A549 (cell line): ENCODE results near the gene OR52L1. TPM values are rescaled to one million over a fixed set of nuclear protein-coding genes. Genes with fewer than 3 reads are reported as not detected.

Source experiments
- ATAC-seq, 2 experiments: fragments of 200-7000 bp in 1 of 2; fragments of >200 bp in 1 of 2; cut with Nextera tagmentation in 1 of 2; cut with Tn5 transposase in 1 of 2; 3 replicates each; pipeline versions ENCODE4 v1.8.0 to v1.9.1; 2018 to 2020; ENCODE audit warnings: mild to moderate bottlenecking in 1 of 2, moderate library complexity in 1 of 2
- CTCF ChIA-PET: fragments of 300-600 bp; sonication (Branson Sonifier 250); formaldehyde crosslinking; extraction: SDS; loops from one replicate; lab custom pipeline; 2021; ENCODE audit warnings: antibody characterized with exemption, inconsistent platforms; lab: Yijun Ruan, JAX
- POLR2A ChIA-PET: fragments of 350-600 bp; formaldehyde crosslinking; extraction: SDS; loops from one replicate; lab custom pipeline; 2021; ENCODE audit warnings: antibody characterized with exemption, inconsistent platforms; lab: Yijun Ruan, JAX
- DNase-seq, 2 experiments: peaks; one replicate each; pipeline versions ENCODE4 v3.0.0 to v3.0.0-alpha.2; 2011 to 2016; ENCODE audit warnings: low read depth in 1 of 2, low spot score in 1 of 2
- FAIRE-seq: peaks from 2 replicates; lab custom pipeline; 2011; peaks lifted over from hg19 to GRCh38; lab: Jason Lieb, UNC
- H3K27ac ChIP-seq, 2 experiments: fragments of >200 bp; sonication (Bioruptor Twin); formaldehyde crosslinking; 3 replicates each; pipeline ENCODE4 v1.5.1; 2016 to 2017
- H3K4me1 ChIP-seq: fragments of >200 bp; sonication (Bioruptor Twin); formaldehyde crosslinking; 3 replicates; pipeline ENCODE4 v1.6.1; 2016
- H3K4me2 ChIP-seq: fragments of >200 bp; sonication (Bioruptor Twin); formaldehyde crosslinking; 3 replicates; pipeline ENCODE4 v1.6.1; 2016
- H3K4me3 ChIP-seq: fragments of >200 bp; sonication (Bioruptor Twin); formaldehyde crosslinking; 3 replicates; pipeline ENCODE4 v1.5.1; 2016
- H3K9me3 ChIP-seq: fragments of >200 bp; sonication (Bioruptor Twin); formaldehyde crosslinking; 3 replicates; pipeline ENCODE4 v1.6.1; 2016
- CBX2 ChIP-seq: fragments of 200-600 bp; sonication (generic); IDR thresholded peaks from 2 replicates; pipeline ENCODE4 v1.6.1; 2016; ENCODE audit warnings: low read depth, mild to moderate bottlenecking, borderline replicate concordance
- CEBPB ChIP-seq, 2 experiments: fragments of >200 bp in 1 of 2; sonication (Bioruptor Twin) in 1 of 2; formaldehyde crosslinking in 1 of 2; IDR thresholded peaks; 2 replicates each; pipeline ENCODE4 v1.6.1; 2012 to 2016
- CHD2 ChIP-seq: fragments of 150-350 bp; IDR thresholded peaks from 2 replicates; pipeline ENCODE4 v1.6.1; 2014; ENCODE audit warnings: low read length; ENCODE audit not compliant: partially characterized antibody
- EHF ChIP-seq: fragments of 250-450 bp; sonication (Bioruptor Pico); IDR thresholded peaks from 2 replicates; pipeline ENCODE4 v1.5.0; 2020; ENCODE audit warnings: mild to moderate bottlenecking
- EHMT2 ChIP-seq: fragments of 200-600 bp; sonication (generic); IDR thresholded peaks from 2 replicates; pipeline ENCODE4 v1.6.1; 2016; ENCODE audit warnings: antibody characterized with exemption, low read depth, mild to moderate bottlenecking, moderate library complexity
- ELK1 ChIP-seq: fragments of 150-350 bp; IDR thresholded peaks from 2 replicates; pipeline ENCODE4 v1.6.1; 2014; ENCODE audit warnings: low read depth, mild to moderate bottlenecking, low read length
- ESRRA ChIP-seq: fragments of 150-350 bp; IDR thresholded peaks from 2 replicates; pipeline ENCODE4 v1.6.1; 2014; ENCODE audit warnings: mild to moderate bottlenecking, low read length, borderline replicate concordance
- FOSL2 ChIP-seq, 2 experiments: fragments of 450-650 bp in 1 of 2; fragments of >200 bp in 1 of 2; sonication (Bioruptor Twin) in 1 of 2; formaldehyde crosslinking; IDR thresholded peaks; 2 replicates each; pipeline versions ENCODE4 v1.5.0 to v1.6.1; 2016 to 2020; ENCODE audit warnings: mild to moderate bottlenecking in 1 of 2, moderate library complexity in 1 of 2
- GATA3 ChIP-seq: IDR thresholded peaks from 2 replicates; pipeline ENCODE4 v1.6.1; 2012; ENCODE audit warnings: borderline replicate concordance
- HES2 ChIP-seq: fragments of >200 bp; sonication (Bioruptor Twin); formaldehyde crosslinking; IDR thresholded peaks from 2 replicates; pipeline ENCODE4 v1.6.1; 2016
- HEYL ChIP-seq: fragments of 250-450 bp; sonication (Bioruptor Pico); IDR thresholded peaks from 2 replicates; pipeline ENCODE4 v1.8.0; 2021; ENCODE audit warnings: mild to moderate bottlenecking, moderate library complexity
- HMGXB4 ChIP-seq: fragments of 250-450 bp; sonication (Bioruptor Pico); IDR thresholded peaks from 2 replicates; pipeline ENCODE4 v1.5.0; 2021; ENCODE audit warnings: mild to moderate bottlenecking, moderate library complexity, borderline replicate concordance
- HOXA7 ChIP-seq: fragments of 250-450 bp; sonication (Bioruptor Pico); IDR thresholded peaks from 2 replicates; pipeline ENCODE4 v1.5.0; 2020; ENCODE audit warnings: mild to moderate bottlenecking, moderate library complexity
- HOXB13 ChIP-seq: fragments of 250-450 bp; sonication (Bioruptor Pico); IDR thresholded peaks from 2 replicates; pipeline ENCODE4 v1.5.0; 2020; ENCODE audit warnings: low read depth, mild to moderate bottlenecking, moderate library complexity
- JUN ChIP-seq, 2 experiments: fragments of >200 bp; sonication (Bioruptor Twin); formaldehyde crosslinking; IDR thresholded peaks; 2 replicates in 1 of 2; 3 replicates in 1 of 2; pipeline ENCODE4 v1.6.1; 2016 to 2017
- MAFK ChIP-seq: fragments of 450-650 bp; IDR thresholded peaks from 2 replicates; pipeline ENCODE4 v1.6.1; 2014; ENCODE audit not compliant: partially characterized antibody
- MAZ ChIP-seq: fragments of 150-350 bp; IDR thresholded peaks from 2 replicates; pipeline ENCODE4 v1.6.1; 2014; ENCODE audit warnings: antibody characterized with exemption, low read depth, low read length, borderline replicate concordance
- MYC ChIP-seq: IDR thresholded peaks from 2 replicates; pipeline ENCODE4 v1.6.1; 2012; ENCODE audit warnings: mild to moderate bottlenecking, inconsistent platforms, low read length, improper control_type of control experiment, borderline replicate concordance
- NR3C1 ChIP-seq: fragments of >200 bp; sonication (Bioruptor Twin); formaldehyde crosslinking; IDR thresholded peaks from 3 replicates; pipeline ENCODE4 v1.6.1; 2017
- PHF8 ChIP-seq: fragments of 200-600 bp; sonication (generic); IDR thresholded peaks from 2 replicates; pipeline ENCODE4 v1.6.1; 2016; ENCODE audit warnings: low read depth, mild to moderate bottlenecking, antibody characterized with exemption, moderate library complexity, borderline replicate concordance
- POLR2AphosphoS2 ChIP-seq: conservative IDR thresholded peaks from 2 replicates; pipeline ENCODE4 v1.6.1; 2012; ENCODE audit warnings: low read length, improper control_type of control experiment, inconsistent platforms
- RARB ChIP-seq: fragments of 250-450 bp; sonication (Bioruptor Pico); IDR thresholded peaks from 2 replicates; pipeline ENCODE4 v1.8.0; 2021; ENCODE audit warnings: mild to moderate bottlenecking, moderate library complexity
- RFX5 ChIP-seq: fragments of 450-650 bp; IDR thresholded peaks from 2 replicates; pipeline ENCODE4 v1.7.1; 2014; ENCODE audit warnings: antibody characterized with exemption, mild to moderate bottlenecking, moderate library complexity
- RNF2 ChIP-seq: fragments of 200-600 bp; sonication (generic); IDR thresholded peaks from 2 replicates; pipeline ENCODE4 v1.6.1; 2016; ENCODE audit warnings: low read depth, mild to moderate bottlenecking, antibody characterized with exemption, moderate library complexity, borderline replicate concordance
- SMC3 ChIP-seq: fragments of >200 bp; sonication (Bioruptor Twin); formaldehyde crosslinking; IDR thresholded peaks from 3 replicates; pipeline ENCODE4 v1.6.1; 2018; ENCODE audit warnings: inconsistent platforms
- ZFP36 ChIP-seq: fragments of 450-650 bp; IDR thresholded peaks from 2 replicates; pipeline ENCODE4 v1.6.1; 2014; ENCODE audit warnings: borderline replicate concordance; ENCODE audit not compliant: partially characterized antibody
- ZSCAN20 ChIP-seq: fragments of 250-450 bp; sonication (Bioruptor Pico); IDR thresholded peaks from 2 replicates; pipeline ENCODE4 v1.8.0; 2022; ENCODE audit warnings: mild to moderate bottlenecking, moderate library complexity
- WGBS: methylation state at CpG from one replicate; pipeline ENCODE4 v1.1.6; 2017; ENCODE audit errors: missing lambda C conversion rate; 5-methylcytosine and 5-hydroxymethylcytosine counted together
- polyA plus RNA-seq, 4 experiments: library from polyadenylated mRNA; depleted of rRNA in 3 of 4; stranded (reverse); fragments of >200 nt; fragmentation: RNase III in 1 of 4; extraction: RNeasy Plus Mini Kit Qiagen cat#74134 plus additional on column Dnase treatment in 1 of 4; gene quantifications; 2 replicates in 3 of 4; 3 replicates in 1 of 4; pipeline ENCODE4 v1.2.3, GENCODE V29; 2011 to 2017
- TF ChIP-seq, protein P1 (sequence below): IDR thresholded peaks from 2 replicates; pipeline ENCODE4 v1.6.1; 2012

OR52L1 gene
- polyA plus RNA-seq, 2 of the 4 experiments (the other 2 are of a cell fraction), result not detected

- no peak overlapping the region for H3K4me3 ChIP-seq
- DNase-seq (no peak), FAIRE-seq (no peak), ATAC-seq (no peak)
- ChIA-PET POLR2A (no interaction called here), CTCF (interaction anchor here (1.1 to 2.4 kb wide), 3 partner anchors 10 to 349 kb away, joined by 4 to 7 read pairs (median 5); no protein-coding TSS in a partner anchor)
- H3K4me2 ChIP-seq, result no peak overlapping the region
- WGBS, result no CpG with 5 or more reads among the region's 3 CpGs
- H3K9me3 ChIP-seq, result no peaks in the 10 kb centered on the region
- H3K27ac ChIP-seq, result no peak overlapping the region
- H3K4me1 ChIP-seq, result no peaks in the 10 kb centered on the region
- TF ChIP-seq ESRRA (no peak), NR3C1 (no peak), JUN (IDR thresholded peaks at IDR 0.05) (no peak), HOXA7 (CRISPR knock-in tag) (no peak), MAFK (no peak), CEBPB (IDR thresholded peaks at IDR 0.05) (no peak), SMC3 (no peak), ZFP36 (no peak), ZSCAN20 (CRISPR knock-in tag) (no peak), PHF8 (no peak), HEYL (CRISPR knock-in tag) (no peak)
Observed at GRCh38 chr11:6013042-6013441, 26.3 kb upstream of the OR52L1 start.

DNA sequence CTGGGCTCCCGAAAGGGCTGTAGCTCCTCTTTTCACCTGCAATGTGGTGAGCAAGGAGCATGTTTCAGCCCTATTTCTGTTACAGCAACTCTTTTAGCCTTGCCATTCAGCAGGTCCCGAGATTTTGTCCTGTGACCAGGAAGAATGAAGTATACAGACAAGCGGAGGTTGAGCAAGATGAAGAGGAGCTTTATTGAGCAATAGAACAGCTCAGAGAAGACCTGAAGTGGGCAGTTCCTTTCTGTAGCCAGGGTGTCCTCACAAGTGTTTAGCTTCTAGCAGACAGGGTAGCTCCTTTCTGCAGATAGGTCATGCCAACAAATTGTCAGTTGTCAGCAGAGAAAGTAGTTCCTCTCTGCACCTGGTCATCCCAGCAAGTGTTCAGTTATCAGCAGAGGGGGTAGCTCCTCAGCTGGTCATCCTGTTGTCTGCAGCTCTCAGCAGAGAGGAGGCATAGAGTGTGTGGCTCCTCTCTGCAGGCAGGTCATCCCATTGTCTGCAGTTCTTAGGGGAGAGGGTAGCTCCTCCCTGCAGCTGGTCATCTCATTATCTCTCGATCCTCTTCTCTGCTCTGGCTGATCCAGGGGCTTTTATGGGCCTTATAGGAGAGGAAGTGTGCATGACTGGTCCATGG is 25.4 kb upstream of the OR52L1 start:
- CTCF ChIA-PET, result interaction anchor here (0.9 to 2.4 kb wide), 3 partner anchors 11 to 350 kb away, joined by 3 to 7 read pairs (median 5); no protein-coding TSS in a partner anchor

GRCh38 chr11:6006846-6007245 is 20.1 kb upstream of the OR52L1 start, which contains the start of gene OR56A4:
TSS of gene OR56A4 (minus strand) at chr11:6006946. CDS start at chr11:6002992, 3,954 bp downstream.
- no peaks in the 10 kb centered on the region for H3K4me1 ChIP-seq
- no peak within 1 kb of the TSS for H3K4me3 ChIP-seq
- no peak for TF ChIP-seq MAZ
- no peak for TF ChIP-seq EHMT2
- TF ChIP-seq HMGXB4 (CRISPR knock-in tag), result no peak
- TF ChIP-seq SMC3, result no peak
- no peak for TF ChIP-seq POLR2AphosphoS2
- TF ChIP-seq HES2, result no peak
- TF ChIP-seq JUN (IDR thresholded peaks at IDR 0.05), result no peak
- no peak for TF ChIP-seq CBX2
- TF ChIP-seq, protein P1, sequence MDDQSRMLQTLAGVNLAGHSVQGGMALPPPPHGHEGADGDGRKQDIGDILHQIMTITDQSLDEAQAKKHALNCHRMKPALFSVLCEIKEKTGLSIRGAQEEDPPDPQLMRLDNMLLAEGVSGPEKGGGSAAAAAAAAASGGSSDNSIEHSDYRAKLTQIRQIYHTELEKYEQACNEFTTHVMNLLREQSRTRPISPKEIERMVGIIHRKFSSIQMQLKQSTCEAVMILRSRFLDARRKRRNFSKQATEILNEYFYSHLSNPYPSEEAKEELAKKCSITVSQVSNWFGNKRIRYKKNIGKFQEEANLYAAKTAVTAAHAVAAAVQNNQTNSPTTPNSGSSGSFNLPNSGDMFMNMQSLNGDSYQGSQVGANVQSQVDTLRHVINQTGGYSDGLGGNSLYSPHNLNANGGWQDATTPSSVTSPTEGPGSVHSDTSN, result no peak
- ATAC-seq (no peak), FAIRE-seq (no peak), DNase-seq (no peak)
- H3K27ac ChIP-seq, result no peak within 1 kb of the TSS
- no peaks in the 10 kb centered on the region for H3K9me3 ChIP-seq
- POLR2A ChIA-PET, result no interaction called here
- CTCF ChIA-PET, result no interaction called here
- no peak within 1 kb of the TSS for H3K4me2 ChIP-seq

More for the DNA sequence above, 25.4 kb upstream of the OR52L1 start:
- Histone ChIP-seq H3K27ac (no peak overlapping the region), H3K4me3 (no peak overlapping the region), H3K4me1 (no peaks in the 10 kb centered on the region), H3K9me3 (no peaks in the 10 kb centered on the region), H3K4me2 (no peak overlapping the region)
- WGBS, result 4% methylated on average over 4 of the region's 4 CpGs
- POLR2A ChIA-PET, result no interaction called here
- ATAC-seq (peak in 1 of 2 experiments; percentile 8; a peak in 1 of 6 replicates), DNase-seq (no peak), FAIRE-seq (no peak)
- no peak for TF ChIP-seq EHF (CRISPR knock-in tag)
- no peak for TF ChIP-seq ELK1
- no peak for TF ChIP-seq RNF2
- TF ChIP-seq MYC, result no peak
- TF ChIP-seq CEBPB (IDR thresholded peaks at IDR 0.05), result no peak
- no peak for TF ChIP-seq SMC3
- TF ChIP-seq HOXB13 (CRISPR knock-in tag), result no peak
- TF ChIP-seq CHD2, result no peak
- no peak for TF ChIP-seq GATA3
- TF ChIP-seq RARB (CRISPR knock-in tag), result no peak
- TF ChIP-seq RFX5, result no peak
- no peak for TF ChIP-seq HMGXB4 (CRISPR knock-in tag)
- no peak for TF ChIP-seq FOSL2 (IDR thresholded peaks at IDR 0.05)
- TF ChIP-seq FOSL2 (CRISPR knock-in tag; IDR thresholded peaks at IDR 0.05), result no peak
